Measurements from ENCODE around the gene PBXIP1.
A peak's percentile ranks its signal among the peaks of the same experiment; 100 is the strongest.
"Not testable (repeated sequence)": the region's sequence is repeated elsewhere in the genome, so short reads cannot be mapped to it uniquely, and the experiment has no call there.

The PBXIP1 gene

GRCh38 chr1:154990276-154990675 lies 34.4 kb upstream of the PBXIP1 start:
- H3K9me3 Mint-ChIP-seq, result no peaks in the 10 kb centered on the region
- peaks cover 17% of the 10 kb centered on the region for H3K36me3 Mint-ChIP-seq (ENCODE audit: low read depth)
- no peak for TF ChIP-seq CTCF (IDR thresholded peaks at IDR 0.05; ENCODE audit: unreplicated experiment in 3 of 3)
- no peak overlapping the region for H3K27ac Mint-ChIP-seq
- no peak overlapping the region for H3K4me3 Mint-ChIP-seq
- H3K4me1 Mint-ChIP-seq, result peaks cover 4% of the 10 kb centered on the region
- no peaks in the 10 kb centered on the region for H3K27me3 Mint-ChIP-seq (ENCODE audit: low read depth)

GRCh38 chr1:154989195-154989860 lies 33.4 kb upstream of the PBXIP1 start:
- H3K4me3 Mint-ChIP-seq, result no peak overlapping the region
- H3K27ac Mint-ChIP-seq, result no peak overlapping the region
- H3K27me3 Mint-ChIP-seq (ENCODE audit: low read depth), result no peaks in the 10 kb centered on the region
- peaks cover 17% of the 10 kb centered on the region for H3K36me3 Mint-ChIP-seq (ENCODE audit: low read depth)
- H3K4me1 Mint-ChIP-seq, result peaks cover 4% of the 10 kb centered on the region
- H3K9me3 Mint-ChIP-seq, result no peaks in the 10 kb centered on the region
- TF ChIP-seq CTCF (IDR thresholded peaks at IDR 0.05; ENCODE audit: unreplicated experiment in 3 of 3), result no peak

- Mint-ChIP-seq H3K9me3 (no peaks in the 10 kb centered on the region), H3K27ac (no peak overlapping the region), H3K4me3 (peak overlapping the region in 1 of 3 experiments; percentile 28), H3K27me3 (ENCODE audit: low read depth) (no peaks in the 10 kb centered on the region), H3K4me1 (peaks cover 9% of the 10 kb centered on the region), H3K36me3 (ENCODE audit: low read depth) (peaks cover 17% of the 10 kb centered on the region)
- no peak for TF ChIP-seq CTCF (IDR thresholded peaks at IDR 0.05; ENCODE audit: unreplicated experiment in 3 of 3)
Observed at GRCh38 chr1:154988058-154988954, 32.4 kb upstream of the PBXIP1 start.

GRCh38 chr1:154987326-154987725 lies 31.4 kb upstream of the PBXIP1 start:
- Mint-ChIP-seq H3K27me3 (ENCODE audit: low read depth) (no peaks in the 10 kb centered on the region), H3K36me3 (ENCODE audit: low read depth) (peaks cover 17% of the 10 kb centered on the region), H3K4me3 (no peak overlapping the region), H3K4me1 (peaks cover 9% of the 10 kb centered on the region), H3K9me3 (no peaks in the 10 kb centered on the region), H3K27ac (no peak overlapping the region)
- TF ChIP-seq CTCF (IDR thresholded peaks at IDR 0.05; ENCODE audit: unreplicated experiment in 3 of 3), result no peak

GRCh38 chr1:154986736-154987135 lies 30.8 kb upstream of the PBXIP1 start:
- not testable (repeated sequence) for H3K4me1 Mint-ChIP-seq; H3K9me3 Mint-ChIP-seq; H3K27me3 Mint-ChIP-seq (ENCODE audit: low read depth); H3K4me3 Mint-ChIP-seq; H3K27ac Mint-ChIP-seq
- H3K36me3 Mint-ChIP-seq (ENCODE audit: low read depth), result peaks cover 17% of the 10 kb centered on the region

- Mint-ChIP-seq H3K27ac (peak overlapping the region in 2 of 3 experiments; percentile 49 to 65), H3K36me3 (ENCODE audit: low read depth) (peaks cover 22% of the 10 kb centered on the region)
Observed at GRCh38 chr1:154983776-154984466, 28.0 kb upstream of the PBXIP1 start.

More at GRCh38 chr1:154983776-154984466, 28.0 kb upstream of the PBXIP1 start:
- Mint-ChIP-seq H3K4me3 (no peak overlapping the region), H3K9me3 (no peaks in the 10 kb centered on the region), H3K27me3 (ENCODE audit: low read depth) (no peaks in the 10 kb centered on the region), H3K4me1 (peaks cover 6% of the 10 kb centered on the region)
- TF ChIP-seq CTCF (IDR thresholded peaks at IDR 0.05; ENCODE audit: unreplicated experiment in 3 of 3), result no peak
